Measurements from ENCODE around the gene MORN1.

The MORN1 gene

GRCh38 chr1:2435746-2436355 is 44.5 kb upstream of the MORN1 start:
- TF ChIP-seq CTCF (IDR thresholded peaks at IDR 0.05; ENCODE audit: insufficient read depth, low read depth, low read length, missing control alignments): no peak
- DNase-seq (ENCODE audit: low read depth): no peak
- no peak overlapping the region for H3K4me3 ChIP-seq (ENCODE audit: low read depth, low read length)

- DNase-seq (ENCODE audit: low read depth): no peak
- no peak for TF ChIP-seq CTCF (IDR thresholded peaks at IDR 0.05; ENCODE audit: insufficient read depth, low read depth, low read length, missing control alignments)
These were observed 43.7 kb upstream of the MORN1 start for GRCh38 chr1:2435091-2435490.

GRCh38 chr1:2433936-2434655 is 42.7 kb upstream of the MORN1 start:
- no peak for DNase-seq (ENCODE audit: low read depth)

More at GRCh38 chr1:2435091-2435490, 43.7 kb upstream of the MORN1 start:
- no peak overlapping the region for H3K4me3 ChIP-seq (ENCODE audit: low read depth, low read length)

GRCh38 chr1:2433196-2433595 is 41.8 kb upstream of the MORN1 start:
- no peak for TF ChIP-seq CTCF (IDR thresholded peaks at IDR 0.05; ENCODE audit: insufficient read depth, low read depth, low read length, missing control alignments)
- H3K4me3 ChIP-seq (ENCODE audit: low read depth, low read length): no peak overlapping the region
- no peak for DNase-seq (ENCODE audit: low read depth)

More at GRCh38 chr1:2433936-2434655, 42.7 kb upstream of the MORN1 start:
- H3K4me3 ChIP-seq (ENCODE audit: low read depth, low read length): no peak overlapping the region
- TF ChIP-seq CTCF (IDR thresholded peaks at IDR 0.05; ENCODE audit: insufficient read depth, low read depth, low read length, missing control alignments): no peak

- no peak for DNase-seq (ENCODE audit: low read depth)
- TF ChIP-seq CTCF (IDR thresholded peaks at IDR 0.05; ENCODE audit: insufficient read depth, low read depth, low read length, missing control alignments): no peak
- no peak overlapping the region for H3K4me3 ChIP-seq (ENCODE audit: low read depth, low read length)
These were observed 41.1 kb upstream of the MORN1 start for GRCh38 chr1:2432441-2432844.

GRCh38 chr1:2431518-2431917 is 40.2 kb upstream of the MORN1 start:
- no peak for TF ChIP-seq CTCF (IDR thresholded peaks at IDR 0.05; ENCODE audit: insufficient read depth, low read depth, low read length, missing control alignments)
- no peak for DNase-seq (ENCODE audit: low read depth)
- H3K4me3 ChIP-seq (ENCODE audit: low read depth, low read length): no peak overlapping the region
